Neural cell (in vitro differentiated cells): Measurements from ENCODE around the gene MYO10. TPM values are rescaled to one million over a fixed set of nuclear protein-coding genes. Genes with fewer than 3 reads are reported as not detected.

ENCODE experiments used
- H2AFZ ChIP-seq: fragments of 200-600, 300-800 bp; sonication (generic), shearing (Covaris generic); 2 replicates; pipeline ENCODE4 v1.6.0; 2014; ENCODE audit warnings: low read depth, mild to moderate bottlenecking, antibody characterized with exemption, low read length, moderate library complexity
- H3F3A ChIP-seq: fragments of 200-600 bp; shearing (Covaris generic); 2 replicates; pipeline ENCODE4 v1.6.1; 2016; ENCODE audit warnings: mild to moderate bottlenecking, moderate library complexity, mixed read lengths, antibody characterized with exemption, low read length; ENCODE audit not compliant: insufficient read depth, poor library complexity, severe bottlenecking
- H3K27ac ChIP-seq: fragments of 200-600, 300-800 bp; sonication (generic), shearing (Covaris generic); 2 replicates; pipeline ENCODE4 v1.5.1; 2014; ENCODE audit warnings: mild to moderate bottlenecking, low read length, moderate library complexity
- H3K27me3 ChIP-seq: fragments of 300-800, 200-600 bp; sonication (generic), shearing (Covaris generic); 2 replicates; pipeline ENCODE4 v1.6.0; 2014; ENCODE audit warnings: mild to moderate bottlenecking, low read depth, low read length, moderate library complexity; ENCODE audit not compliant: insufficient read depth
- H3K36me3 ChIP-seq: fragments of 300-800, 200-600 bp; sonication (generic), shearing (Covaris generic); 2 replicates; pipeline ENCODE4 v1.5.1; 2014; ENCODE audit warnings: mild to moderate bottlenecking, antibody characterized with exemption, low read length, moderate library complexity; ENCODE audit not compliant: insufficient read depth
- H3K4me2 ChIP-seq: fragments of 300-800, 200-600 bp; sonication (generic), shearing (Covaris generic); 2 replicates; pipeline ENCODE4 v1.6.0; 2014; ENCODE audit warnings: mild to moderate bottlenecking, low read length
- H3K4me3 ChIP-seq: fragments of 300-800, 200-600 bp; sonication (generic), shearing (Covaris generic); 2 replicates; pipeline ENCODE4 v1.5.1; 2014; ENCODE audit warnings: mild to moderate bottlenecking, low read length, moderate library complexity
- H3K79me2 ChIP-seq: fragments of 200-600 bp; shearing (Covaris generic); replicated peaks from 2 replicates; pipeline ENCODE4 v1.6.0; 2014; ENCODE audit warnings: mild to moderate bottlenecking, low read length, moderate library complexity; ENCODE audit not compliant: insufficient read depth
- H3K9ac ChIP-seq: fragments of 300-800, 200-600 bp; sonication (generic), shearing (Covaris generic); 2 replicates; pipeline ENCODE4 v1.6.1; 2016; ENCODE audit warnings: mild to moderate bottlenecking, low read length, mixed read lengths
- H3K9me2 ChIP-seq: fragments of 200-600 bp; shearing (Covaris generic); 2 replicates; pipeline ENCODE4 v1.6.1; 2016; ENCODE audit warnings: mild to moderate bottlenecking, low read length, mixed read lengths; ENCODE audit not compliant: insufficient read depth
- H3K9me3 ChIP-seq: fragments of 200-600, 300-800 bp; sonication (generic), shearing (Covaris generic); 2 replicates; pipeline ENCODE4 v1.6.1; 2016; ENCODE audit warnings: mild to moderate bottlenecking, mixed run types, low read length, moderate library complexity, mixed read lengths
- H4K20me1 ChIP-seq: fragments of 200-600 bp; shearing (Covaris generic); 2 replicates; pipeline ENCODE4 v1.6.1; 2016; ENCODE audit warnings: mild to moderate bottlenecking, mixed run types; ENCODE audit not compliant: insufficient read depth
- CTCF ChIP-seq: fragments of 450-650 bp; IDR thresholded peaks from 2 replicates; pipeline ENCODE4 v1.5.1; 2014; ENCODE audit warnings: antibody characterized with exemption, mild to moderate bottlenecking, moderate library complexity; ENCODE audit not compliant: poor library complexity, severe bottlenecking
- EP300 ChIP-seq: fragments of 450-650 bp; conservative IDR thresholded peaks from 2 replicates; pipeline ENCODE4 v1.6.1; 2014; ENCODE audit warnings: antibody characterized with exemption, mild to moderate bottlenecking, moderate library complexity; ENCODE audit not compliant: poor library complexity, severe bottlenecking
- EZH2 ChIP-seq: fragments of 200-600, 300-800 bp; shearing (Covaris generic), sonication (generic); IDR thresholded peaks from 2 replicates; pipeline ENCODE4 v1.6.1; 2014; ENCODE audit warnings: antibody characterized with exemption, low read length, borderline replicate concordance, mild to moderate bottlenecking; ENCODE audit not compliant: insufficient read depth, poor library complexity, severe bottlenecking
- MXI1 ChIP-seq: fragments of 450-650 bp; conservative IDR thresholded peaks from 2 replicates; pipeline ENCODE4 v1.6.1; 2014; ENCODE audit warnings: antibody characterized with exemption, mild to moderate bottlenecking; ENCODE audit not compliant: poor library complexity, severe bottlenecking
- POLR2AphosphoS5 ChIP-seq: IDR thresholded peaks from 2 replicates; pipeline ENCODE4 v1.6.1; 2012
- RAD21 ChIP-seq: fragments of 450-650 bp; conservative IDR thresholded peaks from 2 replicates; pipeline ENCODE4 v1.6.1; 2014; ENCODE audit warnings: antibody characterized with exemption, mild to moderate bottlenecking, moderate library complexity
- SMC3 ChIP-seq: fragments of 450-650 bp; conservative IDR thresholded peaks from 2 replicates; pipeline ENCODE4 v1.6.1; 2014; ENCODE audit warnings: antibody characterized with exemption, mild to moderate bottlenecking, moderate library complexity; ENCODE audit not compliant: poor library complexity
- TAF1 ChIP-seq: IDR thresholded peaks from 2 replicates; pipeline ENCODE4 v1.6.1; 2012; ENCODE audit warnings: low read depth
- polyA plus RNA-seq: library from polyadenylated mRNA; depleted of rRNA; stranded (reverse); fragments of >200 nt; gene quantifications from 2 replicates; pipeline ENCODE4 v1.2.3, GENCODE V29; 2014
- TF ChIP-seq, protein P1 (sequence below): IDR thresholded peaks from 2 replicates; pipeline ENCODE4 v1.6.1; 2012; ENCODE audit warnings: borderline replicate concordance

Gene MYO10
- polyA plus RNA-seq, 1 donor from 2014 or later: 3.2 TPM

DNA sequence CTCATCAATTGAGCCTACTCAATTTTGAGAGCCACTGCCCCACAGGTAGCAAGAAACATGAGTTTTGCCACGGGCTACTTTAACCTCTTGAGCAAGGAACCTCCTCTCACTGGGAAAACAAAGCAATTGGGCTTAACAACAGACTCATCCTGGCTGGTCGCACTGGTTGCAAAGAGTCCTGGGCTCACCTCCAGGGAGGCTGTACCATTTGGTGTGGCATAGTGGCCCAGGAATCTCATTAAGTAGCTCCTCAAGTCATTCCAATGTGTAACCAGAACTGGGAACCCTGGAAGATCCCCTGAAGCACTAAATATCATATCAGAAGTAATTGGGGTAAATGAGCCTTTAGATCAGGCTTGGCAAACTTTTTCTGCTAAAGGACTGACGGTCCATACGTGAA is 78.5 kb downstream of the MYO10 start:
- Histone ChIP-seq H3K4me3 (no peak overlapping the region), H3F3A (no peaks in the 10 kb centered on the region), H3K9ac (no peak overlapping the region), H3K9me2 (no peaks in the 10 kb centered on the region), H2AFZ (no peak overlapping the region), H3K27me3 (no peaks in the 10 kb centered on the region), H4K20me1 (no peaks in the 10 kb centered on the region), H3K9me3 (peaks cover 3% of the 10 kb centered on the region), H3K36me3 (no peaks in the 10 kb centered on the region), H3K27ac (no peak overlapping the region), H3K79me2 (no peaks in the 10 kb centered on the region), H3K4me2 (no peak overlapping the region)
- TF ChIP-seq SMC3 (no peak), TAF1 (no peak), RAD21 (no peak), MXI1 (no peak), EP300 (no peak), CTCF (no peak), POLR2AphosphoS5 (no peak), EZH2 (no peak)
- TF ChIP-seq, protein P1, sequence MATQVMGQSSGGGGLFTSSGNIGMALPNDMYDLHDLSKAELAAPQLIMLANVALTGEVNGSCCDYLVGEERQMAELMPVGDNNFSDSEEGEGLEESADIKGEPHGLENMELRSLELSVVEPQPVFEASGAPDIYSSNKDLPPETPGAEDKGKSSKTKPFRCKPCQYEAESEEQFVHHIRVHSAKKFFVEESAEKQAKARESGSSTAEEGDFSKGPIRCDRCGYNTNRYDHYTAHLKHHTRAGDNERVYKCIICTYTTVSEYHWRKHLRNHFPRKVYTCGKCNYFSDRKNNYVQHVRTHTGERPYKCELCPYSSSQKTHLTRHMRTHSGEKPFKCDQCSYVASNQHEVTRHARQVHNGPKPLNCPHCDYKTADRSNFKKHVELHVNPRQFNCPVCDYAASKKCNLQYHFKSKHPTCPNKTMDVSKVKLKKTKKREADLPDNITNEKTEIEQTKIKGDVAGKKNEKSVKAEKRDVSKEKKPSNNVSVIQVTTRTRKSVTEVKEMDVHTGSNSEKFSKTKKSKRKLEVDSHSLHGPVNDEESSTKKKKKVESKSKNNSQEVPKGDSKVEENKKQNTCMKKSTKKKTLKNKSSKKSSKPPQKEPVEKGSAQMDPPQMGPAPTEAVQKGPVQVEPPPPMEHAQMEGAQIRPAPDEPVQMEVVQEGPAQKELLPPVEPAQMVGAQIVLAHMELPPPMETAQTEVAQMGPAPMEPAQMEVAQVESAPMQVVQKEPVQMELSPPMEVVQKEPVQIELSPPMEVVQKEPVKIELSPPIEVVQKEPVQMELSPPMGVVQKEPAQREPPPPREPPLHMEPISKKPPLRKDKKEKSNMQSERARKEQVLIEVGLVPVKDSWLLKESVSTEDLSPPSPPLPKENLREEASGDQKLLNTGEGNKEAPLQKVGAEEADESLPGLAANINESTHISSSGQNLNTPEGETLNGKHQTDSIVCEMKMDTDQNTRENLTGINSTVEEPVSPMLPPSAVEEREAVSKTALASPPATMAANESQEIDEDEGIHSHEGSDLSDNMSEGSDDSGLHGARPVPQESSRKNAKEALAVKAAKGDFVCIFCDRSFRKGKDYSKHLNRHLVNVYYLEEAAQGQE: no peak

GRCh38 chr5:16856531-16856930 is 79.6 kb downstream of the MYO10 start:
- Histone ChIP-seq H3K9ac (no peak overlapping the region), H3F3A (no peaks in the 10 kb centered on the region), H3K9me3 (peaks cover 3% of the 10 kb centered on the region), H4K20me1 (no peaks in the 10 kb centered on the region), H3K9me2 (no peaks in the 10 kb centered on the region), H3K79me2 (no peaks in the 10 kb centered on the region), H3K36me3 (no peaks in the 10 kb centered on the region), H3K4me3 (no peak overlapping the region), H2AFZ (no peak overlapping the region), H3K27me3 (no peaks in the 10 kb centered on the region), H3K4me2 (no peak overlapping the region), H3K27ac (no peak overlapping the region)
- no peak for TF ChIP-seq TAF1
- TF ChIP-seq EZH2: no peak
- TF ChIP-seq SMC3: no peak
- no peak for TF ChIP-seq RAD21
- TF ChIP-seq EP300: no peak
- no peak for TF ChIP-seq MXI1
- TF ChIP-seq POLR2AphosphoS5: no peak
- TF ChIP-seq, protein P1: no peak
- no peak for TF ChIP-seq CTCF
